OCI-LY7 (cell line): Measurements from ENCODE around the gene SEMA7A. TPM values are rescaled to one million over a fixed set of nuclear protein-coding genes. Genes with fewer than 3 reads are reported as not detected.
"Not testable (repeated sequence)": the region's sequence is repeated elsewhere in the genome, so short reads cannot be mapped to it uniquely, and the experiment has no call there.

Experiments used
- BruUV-seq: library from RNA; stranded (reverse); fragments of 400-500 nt; replicated peaks from 2 replicates; lab custom pipeline; 2021; lab: Mats Ljungman, UMichigan
- CTCF ChIA-PET: fragments of 300-600 bp; sonication (Branson Sonifier 250); formaldehyde crosslinking; loops from one replicate; lab custom pipeline; 2022; ENCODE audit warnings: antibody characterized with exemption; ENCODE audit not compliant: unreplicated experiment; lab: Charles Lee
- POLR2A ChIA-PET: fragments of 300-600 bp; sonication (Branson Sonifier 250); formaldehyde crosslinking; loops from one replicate; lab custom pipeline; 2022; ENCODE audit warnings: antibody characterized with exemption; lab: Charles Lee
- DNase-seq: peaks from one replicate; pipeline ENCODE4 v3.0.0-alpha.2; 2015; ENCODE audit warnings: low spot score
- H2AFZ ChIP-seq: fragments of 200-600 bp; sonication (generic), shearing (Covaris generic); 2 replicates; pipeline ENCODE4 v1.6.1; 2014; ENCODE audit warnings: mild to moderate bottlenecking, antibody characterized with exemption, low read length, moderate library complexity
- H3K27ac ChIP-seq: fragments of 200-600 bp; sonication (generic); 2 replicates; pipeline ENCODE4 v1.5.1; 2014; ENCODE audit warnings: mixed run types, low read depth, mild to moderate bottlenecking, moderate library complexity, low read length, inconsistent platforms; ENCODE audit not compliant: poor library complexity, severe bottlenecking
- H3K36me3 ChIP-seq: fragments of 200-600 bp; sonication (generic); 2 replicates; pipeline ENCODE4 v1.6.1; 2014; ENCODE audit warnings: mild to moderate bottlenecking, antibody characterized with exemption, low read length, moderate library complexity, mixed read lengths; ENCODE audit not compliant: insufficient read depth
- H3K4me1 ChIP-seq: fragments of 200-600 bp; sonication (generic); 2 replicates; pipeline ENCODE4 v1.5.1; 2014; ENCODE audit warnings: mild to moderate bottlenecking, low read length; ENCODE audit not compliant: insufficient read depth, poor library complexity, severe bottlenecking
- H3K4me2 ChIP-seq: fragments of 200-600 bp; sonication (generic); 2 replicates; pipeline ENCODE4 v1.6.1; 2014; ENCODE audit warnings: mild to moderate bottlenecking, low read length
- H3K4me3 ChIP-seq: fragments of 200-600 bp; sonication (generic); 2 replicates; pipeline ENCODE4 v1.5.1; 2014; ENCODE audit warnings: mild to moderate bottlenecking, low read depth, low read length; ENCODE audit not compliant: poor library complexity, severe bottlenecking
- H3K79me2 ChIP-seq: fragments of 200-600 bp; sonication (generic); 2 replicates; pipeline ENCODE4 v1.6.1; 2016; ENCODE audit warnings: low read depth, mild to moderate bottlenecking, low read length, moderate library complexity, mixed read lengths; ENCODE audit not compliant: insufficient read depth
- H3K9me2 ChIP-seq: fragments of 200-600 bp; sonication (generic); 2 replicates; pipeline ENCODE4 v1.6.1; 2016; ENCODE audit warnings: mild to moderate bottlenecking, low read length, mixed read lengths; ENCODE audit not compliant: insufficient read depth
- H3K9me3 ChIP-seq: fragments of 200-600 bp; sonication (generic); 2 replicates; pipeline ENCODE4 v1.6.1; 2014; ENCODE audit warnings: mild to moderate bottlenecking, mixed run types, low read length, mixed read lengths
- H4K20me1 ChIP-seq: fragments of 200-600 bp; sonication (generic); 2 replicates; pipeline ENCODE4 v1.6.1; 2014; ENCODE audit warnings: mild to moderate bottlenecking, antibody characterized with exemption, low read length, moderate library complexity, mixed read lengths; ENCODE audit not compliant: insufficient read depth
- EZH2phosphoT487 ChIP-seq: fragments of 200-600 bp; sonication (generic); IDR thresholded peaks from 2 replicates; pipeline ENCODE4 v1.6.1; 2018; ENCODE audit warnings: low read depth, borderline replicate concordance, mild to moderate bottlenecking, mixed run types, antibody characterized with exemption, low read length, moderate library complexity, mixed read lengths
- intact Hi-C: fragments of 100-400 bp; cut with micrococcal nuclease; formaldehyde crosslinking; loops from one replicate; pipeline ENCODE4 v1.10.0; 2022; ENCODE audit not compliant: unreplicated experiment
- total RNA-seq, 2 experiments: library from RNA; depleted of rRNA in 1 of 2; stranded (reverse); fragments of >200 nt in 1 of 2; shearing (Covaris generic) in 1 of 2; gene quantifications; 2 replicates each; pipeline ENCODE4 v1.2.3, GENCODE V29; 2014 to 2022
- TF ChIP-seq, protein P1 (sequence below): fragments of 200-600 bp; sonication (generic); conservative IDR thresholded peaks from 2 replicates; pipeline ENCODE4 v1.5.1; 2014; ENCODE audit warnings: mild to moderate bottlenecking, antibody characterized with exemption, low read length, moderate library complexity, mixed read lengths

SEMA7A gene
- total RNA-seq, 2 experiments from 2014 or later = 0.06 to 1.0 TPM

DNA sequence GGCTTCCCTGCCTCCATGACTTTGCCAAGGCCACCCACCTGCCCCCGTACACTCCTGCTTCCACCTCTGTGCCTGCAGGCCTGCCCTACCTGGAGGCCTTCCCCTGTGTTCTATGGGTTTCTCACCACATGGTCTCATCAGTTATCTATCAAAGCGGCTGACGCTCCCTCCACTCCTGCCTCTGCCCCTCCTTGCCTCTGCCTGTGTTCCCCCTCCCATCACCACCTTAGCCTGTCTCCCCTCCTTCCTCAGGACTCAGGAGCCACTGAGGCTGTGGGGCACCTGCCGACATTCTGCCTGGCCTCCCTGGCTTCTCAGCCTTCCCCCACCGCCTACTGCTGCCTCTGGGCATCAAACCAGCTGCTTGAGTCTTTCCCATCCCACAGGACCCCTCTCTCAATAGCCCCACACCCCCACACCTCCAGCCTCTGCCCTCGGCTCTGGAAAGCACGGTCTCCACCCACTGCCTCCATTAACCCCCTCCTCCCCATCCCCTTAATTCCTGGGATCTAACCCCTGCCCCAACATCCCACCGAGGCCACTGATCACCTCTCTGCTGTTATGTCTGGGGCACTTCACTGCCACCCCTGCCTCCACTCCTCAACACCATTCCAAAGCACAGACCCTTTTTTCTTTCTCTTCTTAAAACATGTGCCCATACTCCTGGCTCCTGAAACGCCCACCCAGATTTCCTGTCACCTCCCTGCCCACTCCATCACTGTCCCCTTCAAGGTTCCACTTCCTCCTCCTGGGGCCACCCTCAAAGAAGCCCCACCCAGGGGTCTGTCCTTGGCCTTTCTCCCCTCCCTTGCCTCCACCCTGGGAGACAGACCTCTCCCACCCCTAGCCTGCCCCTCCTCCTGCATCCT, 41.9 kb downstream of the SEMA7A start:
- no peak overlapping the region for H2AFZ ChIP-seq
- no peaks in the 10 kb centered on the region for H3K9me2 ChIP-seq
- H3K9me3 ChIP-seq = no peaks in the 10 kb centered on the region
- BruUV-seq = no TSS peak
- CTCF ChIA-PET = no interaction called here
- no peak for DNase-seq
- 0 out of 2 replicates have a peak, but pooled peaks cover under 1% of the 10 kb centered on the region for H4K20me1 ChIP-seq
- H3K4me1 ChIP-seq = peaks cover 24% of the 10 kb centered on the region
- POLR2A ChIA-PET = no interaction called here
- intact Hi-C loops = no loop called here
- no peak overlapping the region for H3K27ac ChIP-seq
- no peaks in the 10 kb centered on the region for H3K79me2 ChIP-seq
- no peak for TF ChIP-seq EZH2phosphoT487
- TF ChIP-seq, protein P1, sequence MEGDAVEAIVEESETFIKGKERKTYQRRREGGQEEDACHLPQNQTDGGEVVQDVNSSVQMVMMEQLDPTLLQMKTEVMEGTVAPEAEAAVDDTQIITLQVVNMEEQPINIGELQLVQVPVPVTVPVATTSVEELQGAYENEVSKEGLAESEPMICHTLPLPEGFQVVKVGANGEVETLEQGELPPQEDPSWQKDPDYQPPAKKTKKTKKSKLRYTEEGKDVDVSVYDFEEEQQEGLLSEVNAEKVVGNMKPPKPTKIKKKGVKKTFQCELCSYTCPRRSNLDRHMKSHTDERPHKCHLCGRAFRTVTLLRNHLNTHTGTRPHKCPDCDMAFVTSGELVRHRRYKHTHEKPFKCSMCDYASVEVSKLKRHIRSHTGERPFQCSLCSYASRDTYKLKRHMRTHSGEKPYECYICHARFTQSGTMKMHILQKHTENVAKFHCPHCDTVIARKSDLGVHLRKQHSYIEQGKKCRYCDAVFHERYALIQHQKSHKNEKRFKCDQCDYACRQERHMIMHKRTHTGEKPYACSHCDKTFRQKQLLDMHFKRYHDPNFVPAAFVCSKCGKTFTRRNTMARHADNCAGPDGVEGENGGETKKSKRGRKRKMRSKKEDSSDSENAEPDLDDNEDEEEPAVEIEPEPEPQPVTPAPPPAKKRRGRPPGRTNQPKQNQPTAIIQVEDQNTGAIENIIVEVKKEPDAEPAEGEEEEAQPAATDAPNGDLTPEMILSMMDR = no peak
- no peak overlapping the region for H3K4me3 ChIP-seq
- no peaks in the 10 kb centered on the region for H3K36me3 ChIP-seq
- no peak overlapping the region for H3K4me2 ChIP-seq

DNA sequence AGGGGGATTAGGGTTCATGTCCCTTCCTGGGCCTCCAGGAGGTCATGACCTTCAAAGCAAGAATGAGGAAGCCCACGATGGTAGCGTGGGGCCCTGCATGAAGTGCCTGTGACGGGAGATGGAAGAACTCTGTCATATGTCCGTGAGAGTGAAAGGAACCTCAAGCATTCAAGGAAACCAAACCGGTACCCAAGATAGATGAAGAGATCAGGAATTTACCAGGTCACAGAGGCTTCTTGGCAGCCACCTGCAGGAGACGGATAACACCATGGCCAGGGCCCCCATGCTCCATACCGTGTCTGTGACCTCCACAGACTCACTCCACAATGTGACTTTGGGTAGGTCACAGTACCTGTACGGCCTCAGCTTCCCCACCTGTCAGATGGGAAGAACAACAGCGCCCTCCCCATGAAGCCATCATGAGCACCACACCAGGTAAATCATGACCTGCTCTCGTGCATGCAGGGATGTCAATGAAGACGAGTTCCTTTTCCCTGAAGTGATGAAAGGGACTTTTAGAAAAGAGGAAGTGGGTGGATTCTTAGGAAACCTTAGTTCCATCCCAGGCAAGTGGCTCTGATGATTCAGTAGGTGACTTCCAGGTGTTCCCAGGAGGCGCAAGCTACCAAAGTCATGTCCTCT, 43.0 kb downstream of the SEMA7A start:
- H3K36me3 ChIP-seq = no peaks in the 10 kb centered on the region
- no peaks in the 10 kb centered on the region for H3K9me2 ChIP-seq
- TF ChIP-seq, protein P1 = no peak
- TF ChIP-seq EZH2phosphoT487 = no peak
- H3K79me2 ChIP-seq = no peaks in the 10 kb centered on the region
- H3K4me3 ChIP-seq = no peak overlapping the region
- H3K4me2 ChIP-seq = no peak overlapping the region
- no peaks in the 10 kb centered on the region for H3K9me3 ChIP-seq
- intact Hi-C loops = no loop called here
- POLR2A ChIA-PET = no interaction called here
- no peak for DNase-seq
- no peaks in the 10 kb centered on the region for H4K20me1 ChIP-seq
- no TSS peak for BruUV-seq
- no peak overlapping the region for H2AFZ ChIP-seq
- peaks cover 27% of the 10 kb centered on the region for H3K4me1 ChIP-seq
- CTCF ChIA-PET = no interaction called here
- H3K27ac ChIP-seq = no peak overlapping the region

DNA sequence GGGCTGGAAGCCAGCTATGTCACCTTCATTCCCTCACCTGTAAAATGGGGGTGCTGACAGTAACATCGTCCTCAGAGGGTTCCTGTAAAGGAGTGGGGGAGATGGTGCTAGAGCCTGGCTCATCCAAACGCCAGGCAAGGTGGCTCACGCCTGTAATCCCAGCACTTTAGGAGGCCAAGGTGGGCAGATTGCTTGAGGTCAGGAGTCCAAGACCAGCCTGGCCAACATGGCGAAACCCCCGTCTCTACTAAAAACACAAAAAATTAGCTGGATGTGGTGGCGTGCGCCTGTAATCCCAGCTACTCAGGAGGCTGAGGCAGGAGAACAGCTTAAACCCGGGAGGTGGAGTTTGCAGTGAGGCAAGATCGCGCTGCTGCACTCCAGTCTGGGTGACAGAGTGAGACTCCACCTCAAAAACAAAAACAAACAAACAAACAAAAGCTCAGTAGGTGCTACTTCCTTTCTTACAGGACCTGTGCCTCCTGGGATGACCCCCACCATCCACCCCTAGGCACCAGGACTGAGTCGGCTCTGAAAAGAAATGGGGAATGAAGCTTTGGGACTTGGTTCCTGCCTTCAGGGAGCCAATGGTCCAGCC, 43.6 kb downstream of the SEMA7A start:
- DNase-seq, H3K79me2 ChIP-seq, POLR2A ChIA-PET, H4K20me1 ChIP-seq, intact Hi-C loops, H3K27ac ChIP-seq, BruUV-seq, H3K9me2 ChIP-seq, CTCF ChIA-PET, H3K36me3 ChIP-seq, H3K4me3 ChIP-seq, H3K4me2 ChIP-seq, H3K9me3 ChIP-seq, H2AFZ ChIP-seq: not testable (repeated sequence)
- H3K4me1 ChIP-seq = peaks cover 33% of the 10 kb centered on the region
